Stimulated activated CD4-positive, alpha-beta T cell treated with anti-CD3 and anti-CD28 coated beads, Interleukin-15, amount 100 ng/mL, for 48 hours (primary cell): Measurements from ENCODE around the gene ARID3A.

Experiments
- DNase-seq, 2 donors: peaks; one replicate each; pipeline ENCODE4 v3.0.0-alpha.2; 2020; ENCODE audit warnings: low read depth in 2 of 2

Gene ARID3A

GRCh38 chr19:988081-988480 lies 62.2 kb downstream of the ARID3A start:
- DNase-seq: no peak

GRCh38 chr19:988510-988909 lies 62.7 kb downstream of the ARID3A start:
- no peak for DNase-seq

GRCh38 chr19:989381-990081 lies 63.7 kb downstream of the ARID3A start:
- DNase-seq: no peak

GRCh38 chr19:990119-990571 lies 64.3 kb downstream of the ARID3A start:
- DNase-seq: no peak

- no peak for DNase-seq
Measured at GRCh38 chr19:990746-991145, 64.9 kb downstream of the ARID3A start.

GRCh38 chr19:991174-991931 lies 65.5 kb downstream of the ARID3A start:
- DNase-seq: peak; percentile 75 to 88

- no peak for DNase-seq
Measured at GRCh38 chr19:991932-992669, 66.3 kb downstream of the ARID3A start.

- no peak for DNase-seq
Measured at GRCh38 chr19:992670-993055, 66.8 kb downstream of the ARID3A start.

GRCh38 chr19:993361-993830 lies 67.6 kb downstream of the ARID3A start:
- no peak for DNase-seq

- no peak for DNase-seq
Measured at GRCh38 chr19:993831-994393, 68.1 kb downstream of the ARID3A start.

GRCh38 chr19:994516-994915 lies 68.7 kb downstream of the ARID3A start:
- no peak for DNase-seq

GRCh38 chr19:995051-995827 lies 69.4 kb downstream of the ARID3A start:
- no peak for DNase-seq

- peak; percentile 36 to 60 for DNase-seq
Measured at GRCh38 chr19:996051-996838, 70.4 kb downstream of the ARID3A start.

- no peak for DNase-seq
Measured at GRCh38 chr19:998064-998463, 72.2 kb downstream of the ARID3A start.

- DNase-seq: no peak
Measured at GRCh38 chr19:999379-999719, 73.5 kb downstream of the ARID3A start.

GRCh38 chr19:1000095-1000494 lies 74.3 kb downstream of the ARID3A start, which contains the start of gene GRIN3B:
Gene GRIN3B, plus strand, starts transcription at chr19:1000419. Its CDS starts 19 bp downstream, at chr19:1000438.
- DNase-seq: peak; percentile 43 to 77

GRCh38 chr19:1000591-1001537 lies 75.0 kb downstream of the ARID3A start:
- DNase-seq: no peak

GRCh38 chr19:1001538-1002166 lies 75.8 kb downstream of the ARID3A start:
- DNase-seq: peak in 1 of 2 donors; percentile 65

- DNase-seq: no peak
Measured at GRCh38 chr19:1002600-1002999, 76.8 kb downstream of the ARID3A start.
